HepG2 (cell line): ENCODE data around the gene ENKUR. TPM values are rescaled to one million over a fixed set of nuclear protein-coding genes. Genes with fewer than 3 reads are reported as not detected.

Source experiments
- ATAC-seq: fragments of 200-7000 bp; cut with Tn5 transposase; 3 replicates; pipeline ENCODE4 v1.9.1; 2020; ENCODE audit warnings: mild to moderate bottlenecking, moderate library complexity
- BruUV-seq: library from RNA; stranded (reverse); fragments of 400-500 nt; replicated peaks from 2 replicates; lab custom pipeline; 2021; lab: Mats Ljungman, UMichigan
- CTCF ChIA-PET: fragments of 300-600 bp; formaldehyde crosslinking; extraction: SDS; loops from one replicate; lab custom pipeline; 2021; ENCODE audit warnings: low total read pairs, inconsistent platforms, low intra/inter-chr PET ratio; lab: Yijun Ruan, JAX
- POLR2A ChIA-PET: fragments of 350-600 bp; sonication (Branson Sonifier 250); formaldehyde crosslinking; loops from one replicate; lab custom pipeline; 2020; ENCODE audit warnings: antibody characterized with exemption, inconsistent platforms; lab: Yijun Ruan, JAX
- DNase-seq: peaks from one replicate; pipeline ENCODE4 v3.0.0-alpha.2; 2015; ENCODE audit warnings: low spot score
- FAIRE-seq: peaks from 3 replicates; lab custom pipeline; 2011; peaks lifted over from hg19 to GRCh38; lab: Jason Lieb, UNC
- H2AFZ ChIP-seq: one replicate; pipeline ENCODE4 v1.6.1; 2011; ENCODE audit warnings: low read length, inconsistent platforms
- H3K27ac ChIP-seq: fragments of 300-600 bp; 3 replicates; pipeline ENCODE4 v1.8.0; 2011; ENCODE audit warnings: mixed run types, mild to moderate bottlenecking, mixed read lengths, low read length, inconsistent platforms; ENCODE audit not compliant: insufficient read depth; ENCODE audit errors: extremely low read length
- H3K27me3 ChIP-seq, 2 experiments: fragments of 200-600 bp in 1 of 2; 2 replicates in 1 of 2; 3 replicates in 1 of 2; pipeline versions ENCODE4 v1.6.0 to v1.8.0; 2011; ENCODE audit warnings: low read length in 2 of 2, mild to moderate bottlenecking in 2 of 2, moderate library complexity in 2 of 2, inconsistent platforms in 1 of 2; ENCODE audit not compliant: insufficient read depth in 2 of 2, control insufficient read depth in 1 of 2
- H3K36me3 ChIP-seq, 2 experiments: fragments of 200-600 bp in 1 of 2; replicated peaks in 1 of 2; 2 replicates in 1 of 2; 3 replicates in 1 of 2; pipeline versions ENCODE4 v1.5.1 to v1.8.0; 2011; ENCODE audit warnings: low read length in 2 of 2, inconsistent platforms in 1 of 2; ENCODE audit not compliant: insufficient read depth in 2 of 2, control insufficient read depth in 1 of 2
- H3K4me1 ChIP-seq: 2 replicates; pipeline ENCODE4 v1.5.1; 2012; ENCODE audit warnings: low read length, inconsistent platforms; ENCODE audit not compliant: insufficient read depth
- H3K4me2 ChIP-seq: 2 replicates; pipeline ENCODE4 v1.6.0; 2011; ENCODE audit warnings: low read depth, low read length, inconsistent platforms
- H3K4me3 ChIP-seq, 3 experiments: fragments of 200-600 bp in 1 of 3; sonication (generic), shearing (Covaris generic) in 1 of 3; replicated peaks in 1 of 3; 2 replicates each; pipeline ENCODE4 v1.5.1; 2011 to 2016; ENCODE audit warnings: low read length in 3 of 3, inconsistent platforms in 2 of 3, low read depth in 2 of 3, mild to moderate bottlenecking in 2 of 3, control low read depth in 1 of 3, mixed read lengths in 1 of 3; ENCODE audit not compliant: insufficient read depth in 1 of 3
- H3K79me2 ChIP-seq: one replicate; pipeline ENCODE4 v1.6.1; 2011; ENCODE audit warnings: low read length, inconsistent platforms; ENCODE audit not compliant: insufficient read depth
- H3K9ac ChIP-seq: 2 replicates; pipeline ENCODE4 v1.6.0; 2011; ENCODE audit warnings: mild to moderate bottlenecking, low read depth, low read length, inconsistent platforms; ENCODE audit not compliant: insufficient read depth
- H3K9me3 ChIP-seq: 2 replicates; pipeline ENCODE4 v1.5.1; 2012; ENCODE audit warnings: mild to moderate bottlenecking, low read length
- H4K20me1 ChIP-seq: 2 replicates; pipeline ENCODE4 v1.6.0; 2011; ENCODE audit warnings: inconsistent platforms, mild to moderate bottlenecking, low read length, moderate library complexity; ENCODE audit not compliant: insufficient read depth
- CCDC6 ChIP-seq: sonication (generic); formaldehyde crosslinking; IDR thresholded peaks from 2 replicates; pipeline ENCODE4 v1.8.1; 2022; ENCODE audit warnings: mild to moderate bottlenecking, missing genetic modification reagents, moderate library complexity
- CREBL2 ChIP-seq: sonication (generic); formaldehyde crosslinking; IDR thresholded peaks from 2 replicates; pipeline ENCODE4 v1.8.1; 2023; ENCODE audit warnings: missing genetic modification reagents, mild to moderate bottlenecking, borderline replicate concordance
- HES4 ChIP-seq: sonication (generic); formaldehyde crosslinking; IDR thresholded peaks from 2 replicates; pipeline ENCODE4 v1.9.0; 2021; ENCODE audit warnings: mild to moderate bottlenecking, missing genetic modification reagents, borderline replicate concordance
- RBM22 ChIP-seq: fragments of 200-400 bp; formaldehyde crosslinking; optimal IDR thresholded peaks from 2 replicates; pipeline ENCODE3; 2017; ENCODE audit warnings: mild to moderate bottlenecking, low read length, moderate library complexity
- SRSF4 ChIP-seq: fragments of 200-400 bp; formaldehyde crosslinking; IDR thresholded peaks from one replicate; pipeline ENCODE4 v1.6.1; 2018; ENCODE audit warnings: mild to moderate bottlenecking, low read depth, low read length, moderate library complexity; ENCODE audit not compliant: poor library complexity, severe bottlenecking
- STAG1 ChIP-seq: sonication (generic); formaldehyde crosslinking; IDR thresholded peaks from 2 replicates; pipeline ENCODE4 v1.4.0; 2020; ENCODE audit warnings: missing genetic modification reagents
- TCF7 ChIP-seq: sonication (generic); IDR thresholded peaks from 2 replicates; pipeline ENCODE4 v1.6.1; 2016; ENCODE audit warnings: antibody characterized with exemption, low read depth
- ZFP36 ChIP-seq: fragments of 150-350 bp; IDR thresholded peaks from 2 replicates; pipeline ENCODE4 v1.6.1; 2018; ENCODE audit warnings: borderline replicate concordance, low read length, low read depth; ENCODE audit not compliant: partially characterized antibody
- ZFYVE20 ChIP-seq: sonication (generic); formaldehyde crosslinking; IDR thresholded peaks from 2 replicates; pipeline ENCODE4 v1.8.0; 2023; ENCODE audit warnings: low read depth, mild to moderate bottlenecking, moderate library complexity, missing genetic modification reagents, borderline replicate concordance
- ZNF138 ChIP-seq: sonication (generic); formaldehyde crosslinking; IDR thresholded peaks from 2 replicates; pipeline ENCODE4 v1.5.0; 2020; ENCODE audit warnings: mild to moderate bottlenecking, low read depth, missing genetic modification reagents
- ZNF17 ChIP-seq: sonication (generic); formaldehyde crosslinking; IDR thresholded peaks from 2 replicates; pipeline ENCODE4 v1.5.0; 2020; ENCODE audit warnings: mild to moderate bottlenecking, missing genetic modification reagents
- ZNF674 ChIP-seq: sonication (generic); formaldehyde crosslinking; IDR thresholded peaks from 2 replicates; pipeline ENCODE4 v1.5.0; 2020; ENCODE audit warnings: low read depth, mild to moderate bottlenecking, missing genetic modification reagents
- ZNF816 ChIP-seq: sonication (generic); formaldehyde crosslinking; IDR thresholded peaks from 2 replicates; pipeline ENCODE4 v1.8.0; 2022; ENCODE audit warnings: missing genetic modification reagents, mild to moderate bottlenecking, borderline replicate concordance
- ZNF879 ChIP-seq: sonication (generic); formaldehyde crosslinking; IDR thresholded peaks from 2 replicates; pipeline ENCODE4 v1.8.1; 2023; ENCODE audit warnings: missing genetic modification reagents
- WGBS: methylation state at CpG from one replicate; pipeline ENCODE4 v1.1.6; 2017; ENCODE audit warnings: low lambda C conversion rate; 5-methylcytosine and 5-hydroxymethylcytosine counted together
- in situ Hi-C: cut with HindIII; loops from 2 replicates; pipeline ENCODE4 v1.10.0; 2017; ENCODE audit warnings: low pct_unique_long_range_greater_than_20kb; ENCODE audit not compliant: extremely low pct_ligation_motif_present
- intact Hi-C: fragments of 100-400 bp; cut with micrococcal nuclease; formaldehyde crosslinking; loops from one replicate; pipeline ENCODE4 v1.10.0; 2022; ENCODE audit not compliant: unreplicated experiment
- polyA plus RNA-seq, 8 experiments: library from polyadenylated mRNA; depleted of rRNA in 3 of 8; stranded (reverse) in 7 of 8; unstranded in 1 of 8; fragments of >200 nt; fragmentation: Illumina TruSeq in 4 of 8; extraction: Trizol in 4 of 8; gene quantifications; 2 replicates each; pipeline versions ENCODE4 v1.2.1 to v1.2.3, GENCODE V29; 2011 to 2016; ENCODE audit warnings: low read depth in 4 of 8, missing spikeins in 1 of 8, mixed read lengths in 1 of 8; ENCODE audit not compliant: insufficient read depth in 1 of 8
- total RNA-seq, 5 experiments: library from RNA; depleted of rRNA; stranded (reverse); fragments of >200 nt; fragmentation: Illumina TruSeq; extraction: Trizol; gene quantifications; 2 replicates each; pipeline ENCODE4 v1.2.3, GENCODE V29; 2016; ENCODE audit warnings: low read depth in 1 of 5
- TF ChIP-seq, protein P1 (sequence below): sonication (generic); formaldehyde crosslinking; IDR thresholded peaks from 2 replicates; pipeline ENCODE4 v1.4.0; 2020; ENCODE audit warnings: missing genetic modification reagents
- TF ChIP-seq, protein P2 (sequence below): IDR thresholded peaks from 2 replicates; pipeline ENCODE4 v1.6.1; 2016; ENCODE audit warnings: low read depth
- TF ChIP-seq, protein P3 (sequence below): conservative IDR thresholded peaks from 2 replicates; pipeline ENCODE4 v1.6.1; 2018; ENCODE audit warnings: missing genetic modification reagents

The ENKUR gene
- total and polyA plus RNA-seq, 2 of the 13 experiments (the other 11 are each of a cell fraction or from before 2014, with no cell fraction given): 0.15 TPM

DNA sequence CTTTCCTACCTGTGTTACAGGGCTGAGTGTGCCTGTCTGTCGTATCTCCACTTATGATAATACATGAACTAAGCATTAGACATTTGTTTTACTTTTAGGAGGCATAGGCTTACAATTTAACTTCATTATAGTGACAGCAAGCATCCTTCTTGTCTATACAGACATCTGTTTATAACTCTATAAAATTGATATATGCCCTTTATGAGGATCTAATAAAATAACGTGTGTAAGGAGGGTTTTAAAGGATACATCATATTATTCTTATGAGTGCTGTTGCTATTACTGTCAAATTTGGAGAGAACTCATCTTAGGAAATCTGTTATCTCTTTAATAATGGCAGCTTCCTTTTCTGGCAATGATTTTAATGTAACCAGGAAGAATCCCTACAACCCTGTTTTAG, 22.4 kb upstream of the ENKUR start:
- Histone ChIP-seq H2AFZ (no peak overlapping the region), H3K27ac (no peak overlapping the region), H4K20me1 (no peaks in the 10 kb centered on the region), H3K36me3 (no peaks in the 10 kb centered on the region), H3K27me3 (no peaks in the 10 kb centered on the region), H3K4me3 (no peak overlapping the region), H3K4me1 (peaks cover 23% of the 10 kb centered on the region), H3K9ac (no peak overlapping the region), H3K9me3 (no peaks in the 10 kb centered on the region), H3K4me2 (no peak overlapping the region), H3K79me2 (no peaks in the 10 kb centered on the region)
- POLR2A ChIA-PET: no interaction called here
- DNase-seq (no peak), FAIRE-seq (no peak), ATAC-seq (no peak)
- BruUV-seq: no TSS peak
- in situ Hi-C loops (no loop called here), intact Hi-C loops (no loop called here)
- CTCF ChIA-PET: no interaction called here
- 74% methylated on average over 2 of the region's 2 CpGs for WGBS
- TF ChIP-seq TCF7: no peak
- TF ChIP-seq ZNF816 (CRISPR knock-in tag): no peak
- TF ChIP-seq ZNF17 (CRISPR knock-in tag): no peak
- no peak for TF ChIP-seq ZNF138 (CRISPR knock-in tag)
- no peak for TF ChIP-seq SRSF4
- no peak for TF ChIP-seq ZFP36
- no peak for TF ChIP-seq ZNF674
- TF ChIP-seq, protein P1, sequence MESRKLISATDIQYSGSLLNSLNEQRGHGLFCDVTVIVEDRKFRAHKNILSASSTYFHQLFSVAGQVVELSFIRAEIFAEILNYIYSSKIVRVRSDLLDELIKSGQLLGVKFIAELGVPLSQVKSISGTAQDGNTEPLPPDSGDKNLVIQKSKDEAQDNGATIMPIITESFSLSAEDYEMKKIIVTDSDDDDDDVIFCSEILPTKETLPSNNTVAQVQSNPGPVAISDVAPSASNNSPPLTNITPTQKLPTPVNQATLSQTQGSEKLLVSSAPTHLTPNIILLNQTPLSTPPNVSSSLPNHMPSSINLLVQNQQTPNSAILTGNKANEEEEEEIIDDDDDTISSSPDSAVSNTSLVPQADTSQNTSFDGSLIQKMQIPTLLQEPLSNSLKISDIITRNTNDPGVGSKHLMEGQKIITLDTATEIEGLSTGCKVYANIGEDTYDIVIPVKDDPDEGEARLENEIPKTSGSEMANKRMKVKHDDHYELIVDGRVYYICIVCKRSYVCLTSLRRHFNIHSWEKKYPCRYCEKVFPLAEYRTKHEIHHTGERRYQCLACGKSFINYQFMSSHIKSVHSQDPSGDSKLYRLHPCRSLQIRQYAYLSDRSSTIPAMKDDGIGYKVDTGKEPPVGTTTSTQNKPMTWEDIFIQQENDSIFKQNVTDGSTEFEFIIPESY (CRISPR knock-in tag): no peak
- TF ChIP-seq ZNF879: no peak
- TF ChIP-seq STAG1 (CRISPR knock-in tag): no peak
- TF ChIP-seq ZFYVE20 (CRISPR knock-in tag): no peak
- no peak for TF ChIP-seq CREBL2 (CRISPR knock-in tag)
- no peak for TF ChIP-seq HES4 (CRISPR knock-in tag)
- TF ChIP-seq CCDC6 (CRISPR knock-in tag): no peak
- TF ChIP-seq RBM22: no peak
- TF ChIP-seq, protein P2, sequence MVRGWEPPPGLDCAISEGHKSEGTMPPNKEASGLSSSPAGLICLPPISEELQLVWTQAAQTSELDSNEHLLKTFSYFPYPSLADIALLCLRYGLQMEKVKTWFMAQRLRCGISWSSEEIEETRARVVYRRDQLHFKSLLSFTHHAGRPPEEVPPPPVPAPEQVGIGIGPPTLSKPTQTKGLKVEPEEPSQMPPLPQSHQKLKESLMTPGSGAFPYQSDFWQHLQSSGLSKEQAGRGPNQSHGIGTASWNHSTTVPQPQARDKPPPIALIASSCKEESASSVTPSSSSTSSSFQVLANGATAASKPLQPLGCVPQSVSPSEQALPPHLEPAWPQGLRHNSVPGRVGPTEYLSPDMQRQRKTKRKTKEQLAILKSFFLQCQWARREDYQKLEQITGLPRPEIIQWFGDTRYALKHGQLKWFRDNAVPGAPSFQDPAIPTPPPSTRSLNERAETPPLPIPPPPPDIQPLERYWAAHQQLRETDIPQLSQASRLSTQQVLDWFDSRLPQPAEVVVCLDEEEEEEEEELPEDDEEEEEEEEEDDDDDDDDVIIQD (CRISPR knock-in tag): no peak
- TF ChIP-seq, protein P3, sequence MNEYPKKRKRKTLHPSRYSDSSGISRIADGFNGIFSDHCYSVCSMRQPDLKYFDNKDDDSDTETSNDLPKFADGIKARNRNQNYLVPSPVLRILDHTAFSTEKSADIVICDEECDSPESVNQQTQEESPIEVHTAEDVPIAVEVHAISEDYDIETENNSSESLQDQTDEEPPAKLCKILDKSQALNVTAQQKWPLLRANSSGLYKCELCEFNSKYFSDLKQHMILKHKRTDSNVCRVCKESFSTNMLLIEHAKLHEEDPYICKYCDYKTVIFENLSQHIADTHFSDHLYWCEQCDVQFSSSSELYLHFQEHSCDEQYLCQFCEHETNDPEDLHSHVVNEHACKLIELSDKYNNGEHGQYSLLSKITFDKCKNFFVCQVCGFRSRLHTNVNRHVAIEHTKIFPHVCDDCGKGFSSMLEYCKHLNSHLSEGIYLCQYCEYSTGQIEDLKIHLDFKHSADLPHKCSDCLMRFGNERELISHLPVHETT (CRISPR knock-in tag): no peak
